ENCODE data around the gene PGLYRP1.

- TF ChIP-seq TSHZ2 (CRISPR knock-in tag; IDR thresholded peaks at IDR 0.05) (no peak), ARNTL (CRISPR knock-in tag; IDR thresholded peaks at IDR 0.05; ENCODE audit: borderline replicate concordance, low read depth) (no peak), PPARA (CRISPR knock-in tag; IDR thresholded peaks at IDR 0.05; ENCODE audit: borderline replicate concordance) (no peak), ZC3H10 (CRISPR knock-in tag; IDR thresholded peaks at IDR 0.05) (no peak), ZNF8 (CRISPR knock-in tag; IDR thresholded peaks at IDR 0.05) (no peak), CREB5 (CRISPR knock-in tag; IDR thresholded peaks at IDR 0.05; ENCODE audit: low read depth) (no peak), ZFP3 (CRISPR knock-in tag; IDR thresholded peaks at IDR 0.05) (no peak), ISL1 (CRISPR knock-in tag; IDR thresholded peaks at IDR 0.05) (no peak)
Observed at GRCh38 chr19:46021531-46022041, 1.3 kb downstream of the PGLYRP1 start.
